Fibroblast of skin of left quadriceps (primary cell): ENCODE data around the gene FOXF1.

Experiments
- DNase-seq, 2 experiments: peaks; one replicate each; pipeline ENCODE4 v3.0.0-alpha.2; 2013; ENCODE audit warnings: low read depth in 2 of 2

The FOXF1 gene

DNA sequence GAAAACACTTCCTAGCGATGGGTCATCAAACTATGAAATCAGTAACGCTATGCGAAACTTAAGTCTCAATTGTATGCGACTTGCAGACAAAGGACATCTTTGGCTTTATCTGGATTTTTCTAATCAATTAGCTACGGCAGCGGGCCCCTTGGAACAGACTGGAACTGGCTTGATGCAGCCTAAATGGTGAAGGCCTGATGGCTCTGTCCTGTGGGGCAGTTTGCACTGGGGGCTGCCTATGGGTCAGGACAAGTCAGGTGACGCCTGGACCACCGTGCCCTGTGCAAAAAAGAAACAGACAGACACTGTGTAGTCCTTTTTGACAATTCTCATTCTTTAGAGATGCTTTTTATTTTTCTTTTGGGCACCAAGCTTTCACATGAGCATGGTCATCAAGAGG, 22.7 kb downstream of the FOXF1 start:
- no peak for DNase-seq

DNA sequence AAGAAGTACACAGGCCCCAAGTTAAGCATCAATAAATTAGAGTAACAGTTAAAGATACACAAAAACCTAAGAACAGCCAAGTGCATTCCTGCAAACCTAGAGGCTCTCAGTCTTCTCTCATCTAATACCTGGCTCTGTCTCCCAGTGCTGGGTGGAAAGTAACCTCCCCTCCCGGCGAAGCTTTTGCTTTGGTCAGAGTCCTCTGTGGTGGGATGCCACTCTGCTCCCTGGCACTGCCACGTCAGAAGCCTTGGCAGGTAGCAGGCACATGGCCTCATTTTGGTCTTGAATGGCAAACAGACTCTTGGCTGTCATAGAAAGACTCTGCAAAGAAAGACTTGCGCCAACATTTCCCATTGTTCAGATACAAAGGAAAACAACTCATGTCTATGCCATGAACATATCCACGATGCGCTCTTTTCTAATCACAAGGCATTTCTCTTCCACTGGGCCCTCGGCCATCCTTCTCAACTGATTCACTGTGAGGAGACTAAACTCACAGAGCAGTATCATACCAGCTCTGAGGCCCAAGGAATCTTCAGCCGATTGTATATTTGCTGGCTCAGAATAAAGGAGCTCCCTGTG, 23.5 kb downstream of the FOXF1 start:
- no peak for DNase-seq

DNA sequence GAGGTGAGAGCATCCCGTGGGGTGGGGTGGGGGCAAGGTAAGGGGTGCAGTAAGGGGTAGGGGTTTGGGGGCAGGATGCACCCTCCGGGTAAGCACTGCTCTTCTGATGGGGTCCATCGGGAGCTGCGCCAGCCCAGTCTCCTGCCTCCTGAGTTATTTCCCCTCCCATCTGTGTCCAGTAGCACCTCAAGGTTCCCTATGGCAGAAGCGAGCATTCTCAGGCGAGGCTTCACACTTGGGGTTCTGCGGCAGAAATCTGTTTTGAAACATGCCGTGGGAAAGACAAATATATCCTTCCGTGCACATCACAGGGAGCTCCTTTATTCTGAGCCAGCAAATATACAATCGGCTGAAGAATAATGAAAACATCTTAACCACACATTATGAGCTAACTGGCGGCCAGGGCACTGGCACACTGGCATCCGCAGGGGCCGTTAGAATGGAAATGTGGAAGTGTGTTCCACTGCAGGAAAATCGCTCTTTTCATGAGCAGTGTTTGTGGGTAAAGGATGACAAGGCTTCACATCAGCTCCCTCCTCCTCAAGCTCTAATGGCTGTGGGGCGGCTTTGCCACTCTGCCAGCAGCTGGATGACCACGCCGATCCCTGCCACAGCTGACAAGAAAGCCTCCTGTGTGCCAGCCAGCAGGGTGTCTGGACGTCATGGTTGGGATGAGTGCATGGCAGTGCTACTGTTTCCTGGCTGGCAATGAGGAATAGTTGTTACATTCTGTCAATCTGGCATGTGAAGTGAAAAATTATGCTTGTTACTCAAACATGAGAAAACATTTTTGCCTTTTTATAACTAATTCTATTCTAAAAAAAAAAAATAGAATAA, 24.7 kb downstream of the FOXF1 start:
- DNase-seq, result no peak

DNA sequence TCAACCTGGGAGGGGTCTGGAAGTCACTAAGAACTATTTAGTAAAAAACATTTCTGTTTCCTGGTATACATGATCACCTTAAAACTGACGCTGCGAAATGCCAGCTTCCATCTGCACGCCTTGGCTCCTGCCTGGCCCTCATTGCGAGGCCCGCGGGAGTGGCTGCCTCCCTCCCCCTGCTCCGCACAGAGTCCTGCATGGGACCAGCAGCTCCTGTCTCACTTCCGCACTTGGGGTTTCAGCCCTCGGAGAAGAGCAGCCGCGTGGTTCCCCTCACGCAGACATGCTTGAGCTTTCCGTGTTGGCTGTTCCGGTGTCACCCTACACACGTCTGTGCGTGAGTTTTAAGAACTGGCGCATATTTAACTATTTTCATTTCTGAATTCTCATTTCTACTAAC, 26.3 kb downstream of the FOXF1 start:
- no peak for DNase-seq

DNA sequence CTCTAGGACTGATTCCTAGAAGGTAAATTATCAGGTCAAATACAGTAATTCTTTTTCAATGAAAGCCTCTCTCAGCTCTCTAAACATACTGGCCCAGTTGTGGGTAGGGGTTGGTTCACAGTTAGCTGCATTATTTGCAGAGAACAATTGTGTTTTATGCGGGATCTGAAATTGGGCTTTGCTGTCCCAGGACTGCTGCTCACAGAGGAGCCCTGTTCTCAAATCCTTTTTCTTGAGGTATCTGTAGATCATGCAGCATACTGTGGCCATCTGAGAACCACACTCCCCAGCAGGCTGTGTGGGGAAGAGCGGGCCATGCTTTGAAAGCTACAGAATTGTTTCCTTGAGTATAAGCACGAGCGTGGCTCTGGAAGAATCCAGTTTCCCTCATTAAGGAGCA, 27.2 kb downstream of the FOXF1 start:
- DNase-seq, result no peak

DNA sequence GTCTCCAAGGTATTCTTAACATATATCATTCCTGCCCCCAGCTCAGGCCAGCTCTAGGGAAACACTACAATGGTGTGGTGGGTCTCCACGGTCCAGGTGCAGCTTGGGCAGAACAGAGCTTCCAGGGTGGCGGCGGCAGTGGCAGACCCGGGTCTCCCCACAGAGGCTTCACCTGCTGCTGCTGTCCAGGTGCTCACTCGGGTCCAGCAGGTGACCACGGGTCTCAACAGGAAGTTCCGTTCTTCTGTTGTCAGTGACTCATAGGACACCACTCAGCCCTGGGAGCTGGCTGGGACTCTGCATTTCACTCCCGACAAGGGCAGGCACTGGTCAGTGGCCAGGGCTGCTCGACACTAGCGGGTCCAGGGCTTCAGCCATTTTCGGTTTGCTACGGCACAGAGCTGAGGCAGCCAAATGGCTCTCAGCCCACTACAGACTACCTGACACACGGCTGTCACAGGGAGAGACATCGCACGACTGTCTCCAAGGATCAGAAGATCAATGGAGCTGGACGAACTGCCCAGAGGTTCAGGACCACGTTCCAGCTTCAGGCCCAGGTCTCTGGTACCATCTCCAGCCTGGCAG, 28.0 kb downstream of the FOXF1 start:
- no peak for DNase-seq

DNA sequence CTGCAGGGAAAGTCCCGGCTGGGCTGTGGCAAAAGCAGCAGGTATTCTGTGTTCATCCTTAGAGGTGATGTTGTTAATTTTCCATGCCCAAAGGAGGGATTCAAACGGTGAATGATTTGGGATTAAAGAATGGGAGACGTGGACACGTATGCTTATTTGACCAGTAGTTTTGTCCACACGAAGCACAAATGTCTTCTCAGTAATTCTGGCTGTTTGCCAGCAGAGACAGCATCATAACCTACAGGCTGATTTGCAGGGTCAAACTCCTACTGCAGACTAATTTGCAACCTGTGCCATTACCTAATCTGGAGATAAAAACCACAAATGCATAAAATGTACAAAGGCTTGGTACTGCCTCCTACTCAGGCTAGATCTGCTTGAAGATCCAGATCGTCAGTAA, 30.6 kb downstream of the FOXF1 start:
- DNase-seq, result no peak

DNA sequence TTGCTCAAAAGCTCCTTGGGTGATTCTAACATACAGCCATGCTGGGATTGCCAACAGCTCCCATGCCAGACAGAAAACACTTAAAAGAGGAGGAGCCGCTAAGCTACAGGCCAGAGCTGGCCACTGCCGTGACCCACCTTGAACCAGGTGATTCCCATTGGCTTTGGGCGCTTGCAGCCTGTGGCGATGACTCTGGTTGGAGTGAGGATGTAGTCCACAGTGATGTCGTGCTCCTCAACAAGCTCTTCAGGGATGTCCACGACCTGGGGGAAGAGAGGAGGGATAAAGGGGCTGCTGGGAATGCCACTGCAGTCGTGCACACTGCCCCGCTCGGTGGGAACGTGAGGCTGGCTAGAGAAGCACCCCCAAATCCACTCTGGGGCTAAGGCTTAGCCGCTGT, 31.2 kb downstream of the FOXF1 start:
- no peak for DNase-seq

DNA sequence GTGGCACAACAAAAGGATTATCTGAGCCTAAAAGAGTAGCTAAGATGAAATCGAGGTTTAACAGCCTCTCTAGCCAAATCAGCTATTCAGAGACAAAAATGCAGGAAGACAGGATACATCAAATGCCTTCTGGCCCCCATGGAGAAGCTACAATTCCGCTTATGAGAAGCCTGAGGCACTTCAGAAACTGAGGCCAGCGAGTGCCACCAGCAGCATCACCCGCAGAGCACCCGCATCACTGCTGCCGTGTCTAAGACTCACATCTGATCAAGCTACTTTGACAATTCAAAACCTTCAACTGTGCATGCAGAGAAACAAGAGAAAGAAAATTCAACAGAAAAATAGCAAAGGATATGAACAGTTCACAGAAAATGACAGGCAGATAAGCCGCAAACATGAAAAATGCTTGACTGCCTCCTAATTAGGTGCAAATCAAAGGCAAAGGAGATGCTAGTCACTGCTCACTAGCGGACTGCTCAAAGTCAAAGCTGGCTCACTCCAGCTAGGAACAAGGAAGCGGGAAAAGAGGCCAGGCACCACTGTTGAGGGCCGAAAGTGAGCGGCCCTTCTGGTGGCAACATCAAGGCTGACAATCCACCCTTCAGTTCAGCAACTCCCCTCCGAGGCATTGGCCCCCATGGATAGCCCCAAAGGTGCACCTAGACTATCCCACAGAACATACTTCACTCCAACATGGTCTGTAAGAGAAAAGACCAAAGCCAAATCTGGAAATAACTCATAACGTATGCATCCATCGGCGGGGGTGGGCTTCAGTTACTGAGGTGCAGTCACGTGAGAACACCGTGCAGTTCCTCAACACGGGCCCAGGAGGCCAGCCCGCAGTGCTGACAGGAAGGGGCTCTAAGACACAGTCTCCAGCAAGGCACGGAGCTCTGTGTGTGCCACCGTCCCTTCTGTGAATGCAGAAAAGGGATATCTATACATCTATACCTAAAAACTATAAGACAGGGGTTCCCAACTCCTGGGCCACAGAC, 32.7 kb downstream of the FOXF1 start:
- DNase-seq, result no peak

DNA sequence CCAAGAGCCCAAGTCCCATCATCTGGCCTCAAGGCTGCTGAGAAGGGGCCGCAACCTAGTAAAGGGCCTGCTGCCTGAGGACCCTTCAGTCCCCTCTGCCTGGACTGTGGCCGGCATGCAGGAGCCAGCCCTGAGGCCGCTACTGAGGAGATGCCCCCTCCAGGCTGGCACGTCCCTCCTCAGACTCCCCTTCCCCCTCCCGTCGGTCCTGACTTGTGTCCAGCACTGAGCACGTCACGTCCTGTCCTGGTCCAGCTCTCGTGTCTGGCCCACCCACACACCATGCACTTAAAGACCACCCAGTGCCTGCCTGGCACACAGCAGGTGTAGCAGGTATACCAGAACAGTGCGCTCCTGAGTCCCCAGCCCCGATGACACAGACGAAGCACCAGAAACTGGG, 35.2 kb downstream of the FOXF1 start:
- DNase-seq, result no peak

DNA sequence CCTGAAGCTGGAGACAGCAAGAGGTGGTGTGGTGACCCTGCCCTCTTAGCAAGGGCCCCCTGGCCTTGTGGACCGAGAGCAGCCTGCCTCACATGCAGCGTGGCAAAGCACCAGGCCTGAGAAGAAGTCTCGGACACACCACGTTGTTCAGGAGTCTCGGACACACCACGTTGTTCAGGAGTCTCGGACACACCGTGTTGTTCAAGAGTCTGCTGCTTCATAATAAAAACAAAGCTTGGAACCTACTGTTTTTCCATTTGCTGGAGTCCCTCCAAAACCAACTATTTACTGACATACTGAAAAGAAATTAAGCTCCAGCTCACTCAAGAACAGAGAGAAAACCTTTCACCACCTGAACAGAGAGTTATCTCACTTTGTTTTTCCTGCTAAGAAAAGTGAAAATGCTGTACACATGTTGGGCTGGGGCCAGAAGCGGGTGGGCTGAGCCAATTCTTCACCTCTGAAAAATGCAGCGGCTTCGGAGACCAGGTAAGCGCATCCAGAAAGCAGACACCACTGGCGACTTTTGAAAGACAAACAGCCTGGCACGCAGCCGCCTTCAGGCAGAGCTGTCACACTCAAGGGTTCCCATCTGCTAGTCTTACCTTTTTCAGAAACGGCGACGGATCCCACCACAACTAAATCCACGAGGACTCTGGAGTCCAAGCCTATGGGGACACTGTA, 35.8 kb downstream of the FOXF1 start:
- DNase-seq, result no peak

DNA sequence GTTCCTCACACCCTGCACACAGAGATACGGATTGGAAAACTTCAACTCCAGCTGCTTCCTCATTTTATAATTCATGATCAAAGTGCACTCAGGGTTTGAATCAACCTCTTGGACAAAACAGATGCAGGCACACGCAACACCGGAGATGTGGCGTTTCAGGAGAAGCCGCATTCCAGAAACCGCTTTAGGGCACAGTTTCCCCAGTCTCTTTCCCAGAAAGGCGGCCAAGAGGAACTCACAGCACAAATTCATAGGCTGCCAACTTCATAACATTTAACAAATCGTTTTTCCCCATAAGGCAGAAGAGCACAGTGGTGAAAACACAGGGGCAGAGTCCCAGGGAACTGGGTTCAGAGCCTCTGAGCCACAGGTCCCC, 36.3 kb downstream of the FOXF1 start:
- DNase-seq, result no peak

DNA sequence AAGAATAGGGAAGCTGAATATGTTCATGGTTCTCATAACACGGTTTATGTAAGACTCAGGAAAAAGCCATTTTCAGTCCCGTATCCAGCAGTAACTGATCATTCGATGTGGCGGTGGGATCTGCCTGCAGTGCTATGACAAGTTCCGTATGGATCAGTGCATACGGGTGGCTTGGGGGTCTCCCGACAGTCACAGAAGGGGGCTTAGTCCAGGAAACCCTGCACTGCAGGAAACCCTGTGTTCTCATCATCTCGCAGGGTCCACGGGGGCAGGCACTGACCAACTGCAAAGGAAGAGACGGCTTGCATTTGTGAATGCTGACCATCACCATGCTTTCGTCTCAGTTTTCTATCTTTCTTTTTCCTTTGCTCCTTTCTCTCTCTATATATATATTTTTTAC, 37.0 kb downstream of the FOXF1 start:
- DNase-seq, result no peak

DNA sequence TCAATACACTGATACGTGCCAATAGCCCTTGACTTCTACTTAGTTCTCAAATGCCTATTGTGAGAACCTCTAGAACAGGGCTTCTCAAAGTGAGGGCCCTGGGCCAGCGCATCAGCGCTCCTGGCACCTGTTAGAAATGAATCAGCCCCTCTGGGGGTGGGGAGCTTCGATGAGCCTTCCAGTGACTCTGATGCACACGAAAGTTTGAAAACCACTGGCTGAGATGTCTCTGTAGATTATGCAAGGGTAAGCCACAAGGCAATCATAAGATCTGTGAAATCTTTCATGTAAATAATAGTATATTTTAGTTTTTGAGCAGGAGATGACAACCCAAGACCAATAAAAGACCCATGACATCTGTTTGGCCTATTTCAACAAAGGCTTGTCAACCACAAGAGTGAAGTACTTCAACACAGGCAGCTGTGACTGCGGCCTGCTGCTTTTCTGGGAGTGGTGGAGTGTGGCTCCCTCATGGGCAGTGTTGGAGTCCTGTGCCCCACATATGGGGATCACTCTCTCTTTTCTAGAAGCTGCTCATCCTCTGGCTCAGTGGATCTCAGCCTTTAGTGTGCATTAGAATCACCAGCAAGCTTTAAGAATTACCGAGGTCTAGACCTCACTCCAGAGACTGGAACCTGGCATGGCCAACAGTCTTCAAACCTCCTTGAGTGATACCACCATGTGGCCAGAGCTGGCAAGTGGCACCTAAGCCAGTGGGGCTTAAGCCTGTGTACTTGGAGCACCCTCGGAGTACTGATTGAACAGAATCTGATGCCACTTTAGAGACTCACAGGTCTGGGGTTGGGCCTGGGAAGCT, 39.0 kb downstream of the FOXF1 start:
- DNase-seq, result no peak

DNA sequence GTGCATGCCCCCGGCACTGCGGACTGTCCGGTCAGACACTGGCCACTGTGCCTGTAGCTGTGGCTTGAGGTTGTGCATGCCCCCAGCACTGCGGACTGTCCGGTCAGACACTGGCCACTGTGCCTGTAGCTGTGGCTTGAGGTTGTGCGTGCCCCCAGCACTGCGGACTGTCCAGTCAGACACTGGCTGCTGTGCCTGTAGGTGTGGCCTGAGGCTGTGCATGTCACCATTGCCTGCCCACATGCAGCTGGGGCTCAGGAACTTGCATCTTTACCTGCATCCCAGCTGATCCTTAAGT, 39.5 kb downstream of the FOXF1 start:
- DNase-seq, result no peak

DNA sequence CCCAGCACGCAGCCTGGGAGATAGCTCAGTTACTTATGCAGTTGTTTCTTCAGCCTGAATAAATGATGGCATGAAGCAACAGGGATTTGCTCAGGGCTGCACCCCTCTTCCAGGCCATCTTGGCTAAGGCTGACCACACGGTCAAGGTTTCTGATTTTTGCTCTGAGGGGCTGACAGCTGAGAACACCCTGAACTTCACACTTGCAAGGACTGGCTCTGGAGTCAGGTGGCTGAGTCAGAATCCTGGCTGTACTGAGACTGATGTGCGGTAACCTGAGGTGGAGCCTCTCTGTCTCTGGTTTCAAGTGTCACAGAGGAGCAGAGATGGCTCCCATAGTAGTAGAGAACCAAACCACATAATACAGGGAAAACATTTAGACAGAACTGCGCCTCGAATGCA, 40.0 kb downstream of the FOXF1 start:
- DNase-seq, result no peak

DNA sequence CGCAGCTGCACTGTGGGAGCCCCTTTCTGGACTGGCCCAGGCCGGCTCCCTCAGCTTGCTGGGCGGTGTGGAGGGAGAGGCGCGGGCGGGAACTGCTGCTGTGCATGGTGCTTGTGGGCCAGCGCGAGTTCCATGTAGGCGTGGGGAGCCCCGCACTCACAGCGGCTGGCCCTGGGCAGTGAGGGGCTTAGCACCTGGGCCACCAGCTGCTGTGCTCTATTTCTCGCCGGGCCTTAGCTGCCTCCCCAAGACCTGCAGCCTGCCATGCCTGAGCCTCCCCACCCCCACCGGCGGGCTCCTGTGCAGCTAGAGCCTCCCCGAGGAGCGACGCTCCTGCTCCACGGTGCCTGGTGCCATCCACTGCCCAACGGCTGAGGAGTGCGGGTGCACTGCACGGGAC, 43.0 kb downstream of the FOXF1 start:
- DNase-seq, result no peak

DNA sequence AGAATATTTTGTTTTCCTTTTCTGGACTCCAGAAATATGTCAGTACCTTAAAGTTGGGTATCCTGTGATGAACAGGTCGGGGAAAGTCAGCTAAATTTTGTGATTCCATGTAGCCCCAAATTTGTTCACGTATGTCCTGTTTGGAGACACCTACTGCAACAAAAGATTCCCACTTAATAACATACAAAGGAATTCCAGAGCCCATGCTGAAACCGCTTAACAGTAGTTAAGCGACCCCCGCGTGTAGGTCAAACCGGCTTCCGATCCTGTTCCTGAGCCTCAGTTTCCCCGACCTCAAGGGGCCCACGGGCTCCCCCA, 44.2 kb downstream of the FOXF1 start:
- no peak for DNase-seq

DNA sequence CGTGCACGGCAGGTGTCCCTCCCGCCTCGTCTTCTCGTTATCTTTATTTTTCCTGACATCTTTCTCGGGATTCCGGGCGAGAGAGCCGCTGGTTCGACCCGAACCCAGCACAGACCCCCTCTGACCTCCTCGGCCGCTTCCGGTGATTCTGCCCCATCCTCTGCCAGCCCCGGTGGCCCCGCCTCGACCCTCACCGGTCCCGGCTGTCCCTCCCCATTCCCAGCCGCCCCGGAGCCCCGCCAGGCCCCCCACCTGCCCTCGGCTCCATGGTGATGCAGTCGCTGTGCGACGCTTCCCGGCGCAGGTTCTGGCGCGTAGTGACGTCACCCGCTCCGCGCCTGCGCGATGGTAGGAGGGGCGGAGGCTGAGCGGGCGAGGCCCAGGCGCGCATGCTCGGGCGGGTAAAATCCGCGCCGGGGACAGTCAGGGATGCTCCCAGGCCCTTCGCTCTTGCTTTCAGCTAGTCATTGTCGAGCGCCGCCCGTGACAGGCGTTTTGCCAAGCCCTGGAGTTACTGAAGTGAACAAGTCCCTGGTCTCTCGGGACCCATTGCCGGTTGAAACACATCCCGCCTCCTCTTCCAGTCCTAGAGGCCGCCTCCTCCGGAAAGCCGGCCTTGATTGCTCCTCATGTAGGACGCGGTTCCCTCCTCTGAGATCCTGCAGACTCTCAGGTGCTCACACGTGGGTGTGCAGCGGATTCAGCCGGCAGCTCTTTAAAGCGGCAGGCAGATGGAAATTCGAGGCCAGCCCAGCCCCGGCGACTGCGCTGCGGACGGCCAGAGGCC, 44.8 kb downstream of the FOXF1 start, which contains the start of gene MTHFSD:
Gene MTHFSD, minus strand, starts transcription at position 319 of the 787 bp plus-strand sequence. Its CDS starts 51 bp downstream, at position 268.
- DNase-seq, result peak; percentile 76 to 80

DNA sequence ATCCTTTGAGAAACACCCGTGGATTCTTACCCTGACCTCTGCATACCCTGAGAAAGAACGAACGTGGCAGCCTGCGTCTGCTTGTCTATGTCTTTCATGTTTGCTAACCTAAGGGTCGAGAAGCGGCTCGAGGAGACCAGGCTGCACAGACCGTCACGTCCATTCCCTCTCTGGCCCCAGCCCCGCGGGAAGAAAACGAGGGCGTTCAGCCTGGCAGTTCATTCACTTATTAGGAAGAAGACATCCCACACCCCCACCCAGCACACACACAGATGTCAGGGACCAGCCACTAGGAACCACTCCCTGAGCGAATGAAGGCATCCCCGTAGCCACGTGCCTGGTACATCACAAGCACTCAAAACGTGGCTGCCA, 45.4 kb downstream of the FOXF1 start:
- no peak for DNase-seq
